Astrocyte of the hippocampus (primary cell): ENCODE measurements around the gene ITPA.
"Not testable (repeated sequence)": the region's sequence is repeated elsewhere in the genome, so short reads cannot be mapped to it uniquely, and the experiment has no call there.

Experiments
- DNase-seq: peaks from one replicate; pipeline ENCODE4 v3.0.0; 2011; ENCODE audit warnings: low read depth, low spot score

ITPA gene

DNA sequence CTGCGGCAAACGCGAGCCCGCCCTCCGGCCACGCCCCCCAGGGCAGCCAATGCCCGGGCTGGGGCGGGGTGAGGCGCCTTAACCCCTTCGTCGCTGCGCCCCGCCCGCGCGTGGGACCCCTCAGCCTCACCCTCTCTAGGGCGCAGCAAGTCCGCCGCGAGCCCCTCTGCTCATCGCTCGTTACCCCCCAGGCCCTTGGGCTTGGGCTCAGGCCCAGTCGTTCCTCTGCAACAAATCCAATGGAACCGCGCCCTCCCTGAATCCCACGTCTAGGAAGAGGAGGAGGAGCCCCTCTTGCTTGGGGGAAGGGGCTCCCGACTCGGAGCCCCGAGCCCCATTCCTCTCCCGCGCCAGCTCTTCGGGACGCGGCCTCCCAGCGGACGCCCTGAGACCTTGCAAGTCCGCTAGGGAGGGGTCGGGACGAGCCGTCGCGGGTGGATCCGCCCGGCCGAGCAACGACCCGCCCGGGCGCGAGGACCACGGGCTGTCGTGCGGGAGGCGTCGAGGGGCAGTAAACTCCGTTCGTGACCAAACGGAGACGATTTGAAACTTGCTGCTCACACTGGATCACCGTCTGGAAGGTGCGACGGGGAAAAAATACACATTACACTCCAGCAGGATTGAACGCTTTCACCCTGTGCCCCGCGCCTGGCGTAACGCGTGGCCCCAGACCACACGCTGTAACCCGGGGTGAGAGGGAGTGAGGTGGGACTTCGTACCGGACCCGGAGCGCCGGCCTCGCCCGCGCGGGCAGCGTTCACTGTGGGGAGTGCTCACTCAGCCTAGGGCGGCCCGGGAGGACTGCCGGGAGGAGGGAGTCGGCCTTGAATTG lies 35.5 kb upstream of the ITPA start:
- peak; percentile 95 for DNase-seq

DNA sequence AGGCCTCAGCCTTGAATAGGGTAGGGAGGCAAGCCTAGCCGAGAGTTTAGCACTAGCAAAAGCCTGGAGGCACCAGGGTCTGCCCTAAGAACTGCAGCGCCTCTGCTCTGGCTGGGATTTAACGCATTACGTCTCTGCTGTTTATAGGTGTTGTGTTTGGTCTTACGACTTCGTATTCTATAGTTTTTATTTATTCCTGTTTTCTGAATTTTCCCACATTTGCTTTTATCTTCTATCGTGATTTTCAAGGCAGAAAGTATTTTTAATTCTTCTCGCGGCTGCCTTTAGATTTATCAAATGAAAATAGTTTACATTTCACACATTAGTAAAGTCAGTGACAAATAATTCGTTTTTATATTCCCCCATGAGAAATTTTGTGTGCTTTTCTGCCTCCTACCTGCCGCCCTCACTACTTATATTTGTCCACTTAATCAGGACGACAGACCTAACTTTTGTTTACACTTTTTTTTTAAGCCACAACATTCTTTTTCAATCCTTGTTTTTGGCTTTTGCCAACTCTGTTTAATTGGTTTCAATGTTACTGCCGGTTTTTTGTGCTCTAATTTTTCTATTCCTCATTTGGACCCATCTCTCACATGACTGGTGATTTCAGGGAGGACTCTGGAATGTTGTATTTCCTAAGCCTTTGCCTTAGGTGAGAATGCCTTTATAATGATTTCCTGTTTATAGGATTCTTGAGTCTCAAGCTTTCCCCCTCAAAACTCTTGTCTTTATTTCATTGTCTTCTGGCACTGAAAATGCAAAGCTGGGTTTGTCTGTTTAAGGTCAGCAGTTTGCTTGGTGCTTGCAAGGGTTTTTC lies 34.6 kb upstream of the ITPA start:
- DNase-seq, result no peak

DNA sequence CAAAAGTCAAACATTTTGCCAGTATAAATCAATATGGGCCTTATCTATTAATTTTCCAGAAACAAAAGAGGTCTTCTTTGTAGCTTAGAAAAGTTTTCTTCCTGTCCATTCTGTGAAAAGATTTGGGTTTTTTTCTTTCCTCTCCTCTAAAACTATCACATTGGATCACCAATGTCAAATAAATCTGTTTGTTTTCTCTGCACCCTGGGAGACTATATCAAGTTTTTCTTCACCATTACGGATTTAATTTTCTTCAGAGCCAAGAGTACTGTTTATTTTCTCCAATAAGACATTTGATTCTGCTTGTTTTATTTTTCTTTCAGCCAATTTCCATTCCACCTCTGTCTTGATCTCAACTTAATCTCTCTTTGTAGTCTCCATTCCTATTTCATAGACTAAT lies 34.0 kb upstream of the ITPA start:
- no peak for DNase-seq

- no peak for DNase-seq
Measured at GRCh38 chr20:3177746-3178485, 31.4 kb upstream of the ITPA start.

DNA sequence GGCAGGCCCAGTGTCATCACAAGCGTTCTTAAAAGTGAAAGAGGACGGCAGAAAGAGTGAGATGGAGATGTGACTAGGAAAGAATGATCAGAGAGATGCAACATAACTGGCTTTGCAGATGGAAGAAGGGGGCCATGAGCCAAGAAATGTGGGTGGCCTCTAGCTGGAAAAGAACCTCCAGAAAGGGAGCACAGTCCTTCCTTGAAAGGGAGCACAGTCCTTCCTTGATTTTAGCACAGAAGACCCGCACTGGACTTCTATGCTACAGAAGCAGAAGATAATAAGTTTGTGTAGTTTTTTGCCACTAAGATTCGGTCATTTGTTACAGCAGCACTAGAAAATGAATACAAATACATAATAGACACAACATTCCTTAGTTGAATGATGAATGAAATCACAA lies 29.0 kb upstream of the ITPA start:
- no peak for DNase-seq

DNA sequence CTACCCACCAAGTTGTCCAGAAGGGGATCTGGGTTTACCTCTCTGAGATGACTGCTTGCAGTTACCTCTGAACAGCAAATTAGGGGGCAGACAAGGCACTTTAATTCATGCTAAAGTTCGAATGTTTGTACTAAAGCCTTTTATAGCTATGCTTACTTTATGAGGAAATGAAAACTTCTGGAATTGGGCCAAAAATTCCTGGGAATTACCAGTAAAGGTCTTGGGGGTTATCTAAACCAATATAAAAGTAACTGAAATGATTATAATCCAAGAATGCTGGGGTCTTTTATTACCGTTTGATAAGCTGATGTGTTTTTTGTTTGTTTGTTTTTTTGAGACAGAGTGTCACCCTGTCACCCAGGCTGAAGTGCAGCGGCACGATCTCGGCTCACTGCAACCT lies 28.0 kb upstream of the ITPA start:
- DNase-seq, result no peak

GRCh38 chr20:3182429-3182828 lies 26.9 kb upstream of the ITPA start:
- not testable (repeated sequence) for DNase-seq

DNA sequence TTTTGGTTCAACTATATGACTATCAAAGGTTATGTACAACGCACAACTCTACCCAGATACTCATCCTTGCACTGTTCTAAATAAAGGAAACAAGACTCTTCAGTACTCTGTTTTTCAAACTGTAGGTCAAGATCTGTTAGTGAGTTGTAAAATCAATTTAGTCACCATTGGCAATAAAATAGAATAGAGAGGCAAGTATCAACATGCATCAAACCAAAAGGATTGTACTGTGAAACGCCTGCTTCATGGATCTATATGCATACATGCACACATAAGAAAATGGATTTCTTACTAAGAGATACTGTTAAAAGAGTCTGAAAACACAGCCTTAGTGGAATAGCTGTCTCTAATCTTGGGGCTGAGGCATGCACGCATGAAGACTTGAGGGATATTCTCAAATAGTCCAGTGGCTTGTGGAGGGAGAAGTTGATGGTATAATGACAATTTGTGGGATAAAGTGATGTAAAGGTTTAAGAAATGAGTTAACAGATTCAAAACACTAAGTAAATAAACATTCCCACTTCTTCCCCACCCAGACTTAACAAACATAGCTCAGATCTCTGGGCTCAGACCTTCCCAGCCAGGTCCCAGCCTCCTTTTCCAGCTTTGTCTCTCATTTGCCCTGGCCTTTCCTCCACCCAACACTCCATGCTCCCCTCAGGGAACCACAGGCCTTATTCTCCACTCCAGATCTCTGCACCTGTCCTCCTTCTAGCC lies 25.2 kb upstream of the ITPA start:
- no peak for DNase-seq

DNA sequence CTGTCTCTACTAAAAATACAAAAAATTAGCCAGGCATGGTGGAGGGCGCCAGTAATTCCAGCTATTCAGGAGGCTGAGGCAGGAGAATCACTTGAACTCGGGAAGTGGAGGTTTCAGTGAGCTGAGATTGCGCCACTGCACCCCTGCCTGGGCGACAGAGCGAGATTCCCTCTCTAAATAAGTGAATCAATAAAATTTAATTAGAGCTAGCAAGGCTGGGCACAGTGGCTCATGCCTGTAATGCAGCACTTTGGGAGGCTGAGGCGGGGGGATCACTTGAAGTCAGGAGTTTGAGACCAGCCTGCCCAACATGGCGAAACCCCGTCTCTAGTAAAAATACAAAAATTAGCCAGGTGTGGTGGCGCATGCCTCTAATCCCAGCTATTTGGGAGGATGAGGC lies 21.4 kb upstream of the ITPA start:
- DNase-seq, result not testable (repeated sequence)

DNA sequence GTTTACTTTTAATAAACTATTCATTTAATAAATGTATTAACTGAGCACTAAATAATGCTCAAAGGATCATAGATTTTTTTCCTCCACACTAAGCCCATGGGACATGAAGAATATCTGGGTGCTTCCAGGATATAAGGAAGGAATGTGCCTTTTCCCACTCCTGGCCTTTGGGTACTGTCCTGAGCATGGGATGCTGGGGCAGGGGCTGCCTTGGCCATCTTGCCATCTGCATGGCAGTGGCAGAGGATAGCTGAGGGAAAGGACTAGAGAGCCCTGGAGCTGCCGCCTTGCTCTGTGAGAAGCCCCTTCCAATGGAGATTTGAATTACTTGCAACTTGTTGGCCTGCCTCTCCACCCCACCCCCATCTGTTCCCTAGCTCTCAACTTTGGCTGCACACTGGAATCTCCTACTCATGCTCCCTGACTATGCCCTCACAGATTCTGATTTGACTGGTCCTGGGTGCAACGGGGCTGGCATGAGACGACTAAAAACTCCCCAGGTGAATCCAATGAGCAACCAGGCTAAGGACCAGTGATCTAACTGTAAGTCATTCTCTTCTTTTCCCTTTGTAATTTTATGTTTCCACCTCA lies 20.4 kb upstream of the ITPA start:
- DNase-seq, result no peak

DNA sequence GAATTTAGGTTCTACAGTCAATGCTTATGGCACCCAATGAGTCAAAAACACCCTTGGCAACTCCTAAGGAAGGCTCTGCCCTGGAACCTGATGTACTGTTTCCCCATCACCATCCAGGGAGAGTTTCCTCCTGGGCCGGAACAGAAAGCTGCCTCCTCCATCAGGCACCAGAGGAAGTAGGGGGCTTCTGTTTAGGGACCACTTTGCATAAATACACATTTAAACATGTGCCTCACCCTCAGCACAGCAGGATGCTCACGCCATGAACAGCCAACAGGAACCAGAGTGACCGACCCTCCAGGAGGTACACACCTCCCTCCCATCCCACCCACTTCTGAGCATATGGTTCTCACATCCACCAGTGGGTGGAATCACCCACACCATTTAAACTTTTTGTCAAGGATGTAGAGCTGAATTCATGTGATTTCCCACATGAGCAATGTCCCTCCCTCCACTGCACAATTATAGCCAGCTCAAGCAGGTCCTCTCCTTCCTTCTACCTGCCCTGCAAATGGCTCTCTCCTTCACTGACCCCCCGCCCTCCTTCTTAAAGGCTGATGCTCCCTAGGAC lies 19.7 kb upstream of the ITPA start:
- DNase-seq, result no peak

- no peak for DNase-seq
Measured at GRCh38 chr20:3190681-3191111, 18.6 kb upstream of the ITPA start.

DNA sequence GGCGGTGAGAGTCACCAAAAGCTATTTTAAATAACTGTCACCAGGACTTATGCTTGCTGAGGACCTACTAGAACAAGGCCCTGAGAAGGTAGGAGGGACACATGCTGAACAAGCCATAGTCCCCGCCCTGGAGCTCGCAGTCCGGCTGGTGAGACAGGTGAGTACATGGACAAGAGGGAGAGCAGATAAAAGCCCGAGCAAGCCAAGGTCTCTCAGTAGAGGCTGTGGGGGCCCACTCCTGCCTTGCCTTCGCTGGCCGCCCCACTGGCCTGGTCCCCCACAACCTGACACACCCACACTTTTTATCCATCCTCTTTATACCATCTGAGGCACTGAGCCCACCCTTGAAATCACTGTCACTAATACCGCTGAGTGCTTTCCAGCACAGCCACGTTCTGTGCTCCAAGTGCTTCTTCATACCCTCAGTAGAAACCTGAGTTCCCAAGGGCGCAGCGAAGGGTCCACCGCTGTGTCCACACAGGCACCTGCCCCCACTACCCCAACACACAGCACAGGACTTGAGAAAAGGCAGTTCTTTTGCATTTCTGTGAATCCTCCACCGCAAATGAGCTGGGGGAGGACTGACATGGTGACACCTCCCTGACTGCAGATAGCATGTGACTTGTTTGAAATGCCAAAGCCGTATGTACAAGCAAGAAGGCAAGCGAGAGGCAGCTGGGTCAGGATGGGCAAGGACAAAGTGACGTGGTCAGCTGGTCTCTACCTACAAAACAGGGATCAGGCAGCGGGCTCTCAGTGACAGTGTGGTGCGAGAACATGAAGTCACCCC lies 16.9 kb upstream of the ITPA start:
- DNase-seq, result no peak

DNA sequence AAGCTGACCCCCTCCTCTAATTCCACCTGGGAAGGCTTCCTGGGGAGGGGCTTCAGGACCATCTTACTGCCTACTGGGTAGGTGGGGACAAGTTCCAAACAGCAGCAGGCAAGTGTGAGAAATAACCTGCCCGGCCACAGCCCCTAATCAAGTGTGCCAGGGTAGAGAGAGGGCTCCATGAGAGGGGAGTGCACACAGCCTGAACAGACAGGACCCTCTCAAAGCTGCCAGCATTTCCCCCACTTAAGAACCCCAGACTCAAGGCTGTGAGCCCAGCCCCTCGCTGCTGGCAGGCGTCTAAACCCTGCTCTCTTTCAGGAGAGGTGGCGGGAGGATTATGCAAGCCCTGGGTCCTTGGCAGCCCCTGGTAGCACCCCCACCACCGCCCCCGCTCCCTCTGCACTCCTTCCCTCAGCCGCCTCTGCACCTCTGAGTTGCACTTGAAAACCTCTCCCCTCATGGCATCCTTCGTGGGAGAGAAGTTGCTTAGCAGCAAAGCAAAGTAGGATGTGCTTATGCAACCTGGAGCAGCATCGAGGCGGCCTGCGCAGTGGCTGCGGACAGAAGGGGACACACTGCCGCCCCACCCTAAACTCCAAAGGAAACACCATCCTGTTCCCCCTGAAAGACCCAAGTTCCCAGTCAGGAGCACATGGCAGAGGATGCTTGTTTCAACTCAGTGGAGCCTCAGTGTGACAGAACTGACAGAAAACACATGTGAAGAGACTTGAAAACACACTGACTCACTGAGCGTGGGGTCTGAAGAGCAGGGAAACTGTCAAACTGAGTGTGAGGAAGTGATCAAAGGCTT lies 15.3 kb upstream of the ITPA start:
- DNase-seq, result no peak

- no peak for DNase-seq
Measured at GRCh38 chr20:3194617-3195280, 14.5 kb upstream of the ITPA start.

DNA sequence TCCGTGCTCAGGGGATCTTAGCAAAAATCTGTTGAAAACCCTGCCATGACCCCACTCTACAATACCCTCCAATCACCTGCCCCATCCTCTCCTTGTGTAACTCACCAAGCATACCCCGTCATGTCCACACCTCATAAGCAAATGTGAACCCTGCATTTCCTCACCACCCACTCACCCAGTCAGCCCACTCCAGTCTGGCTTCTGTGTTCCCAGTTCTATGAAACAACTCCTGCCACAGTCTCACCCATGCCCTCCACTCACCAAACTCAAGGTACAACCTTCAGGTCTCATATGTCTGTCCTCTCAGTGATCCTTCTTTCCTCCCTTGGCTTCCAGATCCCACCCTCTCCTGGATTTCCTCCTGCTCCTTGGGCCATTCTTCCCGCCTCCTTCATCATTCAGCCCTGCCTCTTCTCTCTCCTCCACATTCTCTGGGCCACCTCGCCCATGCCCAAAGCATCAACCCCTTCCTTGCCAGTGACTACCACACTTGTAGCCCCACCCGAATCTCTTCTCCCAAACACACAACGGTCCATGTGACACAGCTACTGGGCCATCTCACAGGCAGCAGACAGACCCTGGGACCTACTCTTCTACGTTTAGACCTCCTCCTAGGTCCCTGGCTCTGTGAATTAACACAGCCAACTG lies 13.6 kb upstream of the ITPA start:
- no peak for DNase-seq

DNA sequence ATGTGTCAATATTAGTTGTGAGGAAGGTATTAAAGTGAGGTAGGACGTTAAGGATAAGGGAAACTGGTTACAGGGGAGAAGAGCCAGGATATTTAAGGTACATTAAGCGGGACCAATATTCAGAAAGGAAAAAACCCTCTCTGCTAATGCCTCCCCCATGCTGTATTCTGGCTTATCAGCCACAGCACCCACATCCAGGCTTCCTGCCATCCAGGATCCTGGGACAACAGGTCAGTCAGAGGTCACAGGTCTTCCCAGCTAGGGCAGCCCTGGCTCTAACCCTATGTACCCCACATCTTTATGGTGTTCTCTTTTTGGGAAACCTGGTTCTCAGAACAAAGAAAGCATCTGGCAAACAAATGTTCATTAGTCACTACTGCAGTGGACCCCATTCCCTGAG lies 10.1 kb upstream of the ITPA start:
- no peak for DNase-seq
